ENCODE results near the gene RSPO3.

GRCh38 chr6:127102859-127103258, 15.6 kb upstream of the RSPO3 start:
- TF ChIP-seq CTCF (IDR thresholded peaks at IDR 0.05) (no peak), POLR2A (IDR thresholded peaks at IDR 0.05) (no peak)
